ENCODE measurements around the gene PDE9A.

Gene PDE9A

GRCh38 chr21:42739061-42739931, 85.9 kb downstream of the PDE9A start:
- no peak for DNase-seq (ENCODE audit: low spot score)

GRCh38 chr21:42740405-42740909, 87.0 kb downstream of the PDE9A start:
- DNase-seq (ENCODE audit: low spot score), result no peak

DNA sequence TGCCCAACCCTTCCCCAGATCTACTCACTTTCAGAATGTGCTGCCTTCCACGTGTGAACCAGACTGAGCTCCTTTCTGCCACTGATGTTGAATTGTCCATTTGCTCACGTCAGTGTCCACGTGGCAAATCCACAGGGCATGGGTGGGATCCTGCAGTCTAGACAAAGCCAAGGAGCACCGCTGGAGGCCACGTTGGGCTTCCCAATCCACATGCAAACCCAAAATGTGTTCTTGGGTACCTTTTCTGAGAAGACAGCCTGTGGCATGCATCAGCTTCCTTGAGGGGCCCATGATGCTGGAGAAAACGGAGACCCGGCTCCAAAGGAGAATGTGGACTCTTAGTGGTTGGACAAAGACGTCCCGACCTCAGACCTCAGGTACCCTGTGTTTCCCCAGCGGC, 87.6 kb downstream of the PDE9A start:
- DNase-seq (ENCODE audit: low spot score), result no peak

- DNase-seq (ENCODE audit: low spot score), result no peak
Measured at GRCh38 chr21:42744520-42745445, 91.4 kb downstream of the PDE9A start.

DNA sequence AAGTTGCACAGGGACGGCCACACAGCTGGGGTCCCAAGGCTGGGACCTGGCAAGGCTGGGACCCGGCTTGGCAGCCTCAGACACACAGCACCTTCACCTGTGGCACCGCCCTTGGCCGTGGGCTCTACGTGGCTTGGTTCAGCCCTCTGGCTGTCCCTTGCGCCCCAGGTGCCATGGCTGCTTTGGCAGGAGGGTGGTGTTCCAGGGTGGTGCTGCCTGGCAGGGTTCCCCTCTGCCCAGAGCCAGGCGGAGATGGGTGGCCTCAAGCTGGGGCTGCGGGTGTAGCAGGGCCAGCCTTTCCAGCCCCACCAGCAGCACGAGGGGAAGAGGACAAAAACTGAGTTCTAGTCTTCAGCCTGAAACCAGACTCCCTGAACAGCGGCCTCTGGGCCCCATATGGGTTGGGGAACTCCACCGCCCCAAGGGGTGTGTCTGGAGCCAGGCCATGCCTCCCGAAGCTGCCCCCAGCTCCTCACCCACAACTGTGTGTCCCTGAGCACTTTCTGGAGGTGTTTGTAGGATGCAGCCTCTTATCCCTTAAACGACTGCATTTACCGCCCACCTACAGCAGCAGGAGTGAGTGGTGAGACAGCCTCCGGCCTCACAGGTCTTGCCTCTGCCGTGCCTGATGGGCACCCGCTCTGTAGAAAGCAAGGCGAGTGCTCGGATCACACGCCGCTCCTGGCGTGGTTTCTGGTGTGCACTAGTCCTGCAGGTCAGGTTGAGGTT, 92.3 kb downstream of the PDE9A start:
- DNase-seq (ENCODE audit: low spot score), result no peak

DNA sequence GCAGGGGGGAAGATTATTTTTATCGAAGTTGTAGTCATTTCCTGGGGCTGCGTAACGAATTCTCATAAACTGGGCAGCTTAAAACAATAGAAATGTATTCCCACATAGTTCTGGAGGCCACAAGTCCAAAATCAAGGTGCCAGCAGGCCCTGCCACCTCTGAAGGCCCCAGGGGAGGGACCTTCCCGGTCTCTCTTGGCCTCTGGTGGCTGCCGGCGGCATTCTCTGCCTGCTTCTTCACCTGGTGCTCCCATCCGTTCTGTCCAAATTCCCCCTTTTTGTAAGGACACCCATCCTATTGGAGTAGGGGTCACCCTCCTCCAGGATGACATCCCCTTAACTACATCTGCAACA, 92.8 kb downstream of the PDE9A start:
- DNase-seq (ENCODE audit: low spot score), result no peak

DNA sequence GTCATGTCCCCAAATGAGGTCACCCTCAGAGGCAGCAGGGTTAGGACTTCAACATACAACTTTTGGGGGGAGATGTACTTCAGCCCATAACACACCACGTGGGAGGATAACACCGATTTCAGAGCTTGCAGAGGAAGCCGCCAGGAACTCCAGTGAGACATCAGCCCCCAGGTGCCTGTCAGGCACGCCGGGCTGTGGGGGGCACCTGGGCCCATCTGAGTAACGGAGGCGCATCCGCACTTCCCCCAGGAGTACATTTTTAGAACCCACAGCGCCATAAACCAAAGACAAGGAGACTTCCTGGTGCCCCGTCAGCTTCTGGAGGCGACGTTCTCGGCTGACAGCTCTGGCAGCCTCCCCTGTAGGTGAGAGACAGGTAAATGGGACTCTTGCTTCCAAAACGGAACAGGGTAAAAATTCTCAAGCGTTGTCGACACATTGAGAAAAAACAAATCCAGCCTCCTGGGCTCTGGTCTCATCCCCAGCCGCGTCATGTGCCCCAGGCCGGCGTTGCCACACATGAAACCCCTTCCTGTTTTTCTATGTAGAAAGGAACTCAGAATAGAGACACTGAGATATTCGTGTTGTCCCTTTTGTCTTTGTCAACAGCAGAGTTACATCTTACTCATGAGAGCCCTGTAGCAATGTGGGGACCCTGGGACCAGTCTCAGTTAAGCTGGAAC, 93.3 kb downstream of the PDE9A start:
- no peak for DNase-seq (ENCODE audit: low spot score)

DNA sequence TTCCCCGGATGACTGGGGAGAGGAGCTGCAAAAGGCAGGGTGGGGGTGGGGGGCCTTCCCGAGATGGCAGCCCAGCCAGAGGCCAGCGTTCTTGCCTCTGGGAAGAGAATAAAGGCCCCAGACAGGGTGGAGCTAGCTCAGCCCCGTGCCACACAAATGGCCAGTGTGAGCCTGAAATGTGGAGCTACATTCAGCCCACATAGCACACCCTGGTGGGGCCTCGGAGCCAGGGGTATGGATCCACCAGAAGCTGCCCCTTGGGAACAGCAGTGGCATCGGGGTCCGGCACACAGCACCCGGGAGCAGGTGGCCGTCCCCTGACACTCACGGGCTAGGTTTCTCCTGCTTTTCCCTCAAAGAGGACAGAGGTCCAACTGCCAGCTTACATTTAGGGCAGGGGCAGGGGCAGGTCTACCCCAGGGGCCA, 93.9 kb downstream of the PDE9A start:
- DNase-seq (ENCODE audit: low spot score), result no peak

- no peak for DNase-seq (ENCODE audit: low spot score)
Measured at GRCh38 chr21:42747746-42748351, 94.4 kb downstream of the PDE9A start.

DNA sequence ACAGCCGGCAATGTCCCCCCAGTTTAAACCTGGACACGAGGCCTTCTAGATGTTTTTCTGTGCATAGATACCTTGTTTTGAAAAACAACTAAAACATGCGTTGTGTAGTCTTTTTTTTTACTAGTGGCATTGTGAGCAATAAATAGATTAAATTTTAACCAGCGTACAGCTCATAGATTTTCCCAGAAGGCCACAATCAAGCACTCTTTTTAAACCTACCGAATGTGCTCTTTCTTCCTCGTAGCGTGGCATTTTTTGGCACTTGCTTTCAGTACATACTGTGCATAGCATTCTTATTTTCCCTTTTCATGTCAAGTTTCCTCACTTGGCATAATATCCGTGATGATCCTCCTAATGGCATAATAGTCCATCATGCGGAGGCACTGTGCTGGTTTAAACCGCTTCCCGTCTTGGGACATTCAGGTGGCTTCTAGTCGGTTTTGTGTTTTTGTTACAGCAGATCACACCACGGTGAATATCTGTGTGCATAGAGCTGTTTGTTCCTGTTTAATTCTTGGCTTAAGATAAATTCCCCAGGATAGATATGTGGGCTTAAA, 95.3 kb downstream of the PDE9A start:
- DNase-seq (ENCODE audit: low spot score), result no peak

DNA sequence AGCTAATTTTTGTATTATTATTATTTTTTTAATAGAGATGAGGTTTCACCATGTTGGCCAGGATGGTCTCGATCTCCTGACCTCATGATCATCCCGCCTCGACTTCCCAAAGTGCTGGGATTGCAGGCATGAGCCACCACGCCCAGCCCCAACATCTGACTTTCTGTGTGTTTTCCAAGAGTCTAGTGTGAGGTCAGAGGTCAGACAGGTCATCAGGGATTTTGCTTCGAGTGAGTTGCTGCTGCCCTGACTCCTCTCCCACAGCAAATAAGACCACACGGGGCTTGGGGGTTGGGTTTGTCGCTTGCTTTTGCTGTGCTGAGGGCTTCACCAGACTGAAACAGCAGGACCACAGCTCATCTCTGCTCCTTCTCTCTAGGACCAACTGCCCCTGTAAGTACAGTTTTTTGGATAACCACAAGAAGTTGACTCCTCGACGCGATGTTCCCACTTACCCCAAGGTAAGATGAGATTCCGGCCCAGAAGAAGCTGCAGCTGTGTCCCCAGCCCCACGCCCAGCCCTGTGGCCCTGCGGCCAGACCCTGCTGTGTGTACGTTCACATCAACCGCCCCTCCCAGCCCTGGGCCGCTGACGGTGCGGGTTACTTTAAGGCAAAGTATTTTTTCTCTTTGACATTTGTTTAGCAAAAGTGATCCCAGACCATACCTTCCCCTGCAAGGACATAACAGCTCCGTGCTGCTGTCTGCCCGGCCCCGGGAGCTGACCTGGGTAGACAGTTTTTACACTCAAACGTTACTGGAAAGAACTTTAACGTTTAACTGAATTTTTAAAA, 97.5 kb downstream of the PDE9A start:
- no peak for DNase-seq (ENCODE audit: low spot score)

- no peak for DNase-seq (ENCODE audit: low spot score)
Measured at GRCh38 chr21:42751866-42752265, 98.4 kb downstream of the PDE9A start.

DNA sequence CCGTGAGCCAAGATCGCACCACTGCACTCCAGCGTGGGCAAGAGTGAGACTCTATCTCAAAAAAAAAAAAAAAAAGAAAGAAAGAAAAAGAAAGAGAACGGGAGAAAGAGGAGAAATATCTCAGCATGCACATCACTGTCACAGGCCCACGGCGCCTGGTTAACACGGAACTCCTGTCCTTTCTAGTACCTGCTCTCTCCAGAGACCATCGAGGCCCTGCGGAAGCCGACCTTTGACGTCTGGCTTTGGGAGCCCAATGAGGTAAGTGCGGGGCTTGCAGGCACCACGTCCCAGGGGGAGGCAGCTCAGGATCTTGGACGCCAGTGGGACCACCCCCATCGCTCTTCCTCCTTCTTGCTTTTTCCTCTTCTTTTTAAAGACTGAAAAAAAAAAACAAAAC, 100.4 kb downstream of the PDE9A start:
- DNase-seq (ENCODE audit: low spot score), result no peak

DNA sequence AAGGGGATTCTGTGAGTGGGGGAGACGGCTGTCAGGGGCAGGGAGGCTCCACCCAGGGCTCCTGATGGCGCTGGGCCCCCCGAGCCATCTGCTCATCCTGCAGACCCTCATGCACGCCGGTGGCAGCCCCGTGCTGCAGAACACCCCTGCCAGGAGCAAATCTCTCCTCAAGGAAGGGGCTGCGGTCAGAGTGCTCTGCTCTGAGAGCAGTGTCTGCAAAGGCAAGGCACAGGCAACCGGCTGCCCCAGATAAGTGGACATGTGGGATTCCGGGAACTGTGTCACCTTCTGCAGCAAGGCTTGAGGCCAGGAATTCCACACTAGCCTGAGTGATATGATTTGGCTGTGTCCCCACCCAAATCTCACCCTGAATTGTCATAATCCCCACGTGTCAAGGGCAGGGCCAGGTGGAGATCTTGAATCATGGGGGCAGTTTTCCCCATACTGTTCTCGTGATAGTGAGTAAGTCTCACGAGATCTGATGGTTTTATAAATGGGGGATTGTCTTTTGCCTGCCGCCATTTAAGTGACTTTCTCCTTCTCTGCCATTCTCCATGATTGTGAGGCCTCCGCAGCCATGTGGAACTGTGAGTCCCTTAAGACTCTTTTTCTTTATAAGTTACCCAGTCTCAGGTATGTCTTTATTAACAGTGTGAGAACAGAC, 101.0 kb downstream of the PDE9A start:
- DNase-seq (ENCODE audit: low spot score), result no peak

- no peak for DNase-seq (ENCODE audit: low spot score)
Measured at GRCh38 chr21:42755031-42755665, 101.7 kb downstream of the PDE9A start.

DNA sequence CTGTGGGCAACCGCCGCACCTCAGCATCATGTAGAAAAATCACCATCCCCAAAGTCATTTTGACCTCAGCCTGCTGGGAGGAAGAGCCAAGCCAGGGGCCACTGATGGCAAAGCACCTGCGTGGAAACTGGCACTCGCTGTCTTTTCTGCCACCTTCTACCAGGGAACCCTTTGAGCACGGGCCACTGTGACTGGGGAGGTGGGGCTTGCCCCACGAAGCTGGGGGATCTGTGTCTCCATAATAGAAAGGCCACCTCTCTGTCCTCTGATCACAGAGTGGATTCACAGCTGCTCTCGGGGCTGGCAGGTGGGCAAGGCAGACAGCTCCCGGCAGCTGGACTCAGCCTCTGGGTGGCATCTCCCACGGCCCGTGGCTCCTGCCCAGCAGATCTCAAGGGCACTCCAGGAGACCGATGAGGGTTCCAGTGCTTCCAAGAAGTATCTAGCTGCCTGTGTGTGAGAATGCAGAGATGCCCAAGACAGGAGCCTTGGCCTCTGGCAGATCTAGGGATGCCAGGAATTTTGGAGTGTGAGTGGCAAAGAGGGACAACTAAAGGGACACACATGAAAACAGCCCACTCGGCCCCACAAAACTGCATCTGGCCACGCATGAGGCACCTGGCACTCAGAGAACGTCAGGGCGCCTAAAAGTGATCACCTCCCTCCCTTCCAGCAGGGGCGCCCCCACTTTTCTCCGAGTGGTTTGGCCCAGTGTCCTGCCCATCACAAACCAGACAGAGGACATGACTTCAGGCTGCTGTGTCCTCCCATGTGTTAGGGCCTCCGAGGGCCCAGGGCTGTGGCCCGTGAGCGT, 102.6 kb downstream of the PDE9A start:
- no peak for DNase-seq (ENCODE audit: low spot score)

DNA sequence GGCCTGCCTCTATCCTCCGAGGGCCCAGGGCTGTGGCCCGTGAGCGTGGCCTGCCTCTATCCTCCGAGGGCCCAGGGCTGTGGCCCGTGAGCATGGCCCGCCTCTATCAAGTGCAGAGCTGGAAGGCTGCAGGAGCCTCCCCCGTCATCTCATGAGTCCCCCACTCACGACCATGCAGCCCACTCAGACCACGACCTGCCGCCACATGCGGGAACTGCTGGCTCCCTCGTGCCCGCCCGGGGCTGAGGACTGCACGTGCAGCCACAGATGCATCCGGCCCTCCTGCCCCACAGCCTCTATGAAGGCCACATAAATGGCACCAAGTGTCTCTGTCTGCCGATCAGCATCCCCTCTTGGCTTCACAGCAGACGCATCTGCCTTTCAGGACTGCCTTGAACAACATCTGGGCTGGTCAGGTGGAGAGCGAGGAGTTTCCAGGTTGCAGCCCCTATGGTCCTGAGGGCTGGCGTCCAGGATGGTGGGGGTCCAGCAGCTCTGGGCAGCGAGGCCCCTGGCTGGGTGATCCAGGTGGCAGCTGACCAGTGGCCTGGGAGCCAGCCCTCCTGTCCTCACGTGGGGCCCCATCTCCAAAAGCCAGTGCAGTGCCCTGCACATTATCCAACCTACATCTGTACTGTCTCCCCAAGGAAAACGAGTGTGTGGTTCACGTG, 103.3 kb downstream of the PDE9A start:
- no peak for DNase-seq (ENCODE audit: low spot score)

GRCh38 chr21:42757422-42757821, 104.0 kb downstream of the PDE9A start:
- no peak for DNase-seq (ENCODE audit: low spot score)
